ENCODE measurements around the gene FCGR1A. TPM values are rescaled to one million over a fixed set of nuclear protein-coding genes. Genes with fewer than 3 reads are reported as not detected.
A peak's percentile ranks its signal among the peaks of the same experiment; 100 is the strongest.
"Not testable (repeated sequence)": the region's sequence is repeated elsewhere in the genome, so short reads cannot be mapped to it uniquely, and the experiment has no call there.

The FCGR1A gene
- total RNA-seq, 4 donors from 2014 or later: 2.9 TPM; not detected in 3

DNA sequence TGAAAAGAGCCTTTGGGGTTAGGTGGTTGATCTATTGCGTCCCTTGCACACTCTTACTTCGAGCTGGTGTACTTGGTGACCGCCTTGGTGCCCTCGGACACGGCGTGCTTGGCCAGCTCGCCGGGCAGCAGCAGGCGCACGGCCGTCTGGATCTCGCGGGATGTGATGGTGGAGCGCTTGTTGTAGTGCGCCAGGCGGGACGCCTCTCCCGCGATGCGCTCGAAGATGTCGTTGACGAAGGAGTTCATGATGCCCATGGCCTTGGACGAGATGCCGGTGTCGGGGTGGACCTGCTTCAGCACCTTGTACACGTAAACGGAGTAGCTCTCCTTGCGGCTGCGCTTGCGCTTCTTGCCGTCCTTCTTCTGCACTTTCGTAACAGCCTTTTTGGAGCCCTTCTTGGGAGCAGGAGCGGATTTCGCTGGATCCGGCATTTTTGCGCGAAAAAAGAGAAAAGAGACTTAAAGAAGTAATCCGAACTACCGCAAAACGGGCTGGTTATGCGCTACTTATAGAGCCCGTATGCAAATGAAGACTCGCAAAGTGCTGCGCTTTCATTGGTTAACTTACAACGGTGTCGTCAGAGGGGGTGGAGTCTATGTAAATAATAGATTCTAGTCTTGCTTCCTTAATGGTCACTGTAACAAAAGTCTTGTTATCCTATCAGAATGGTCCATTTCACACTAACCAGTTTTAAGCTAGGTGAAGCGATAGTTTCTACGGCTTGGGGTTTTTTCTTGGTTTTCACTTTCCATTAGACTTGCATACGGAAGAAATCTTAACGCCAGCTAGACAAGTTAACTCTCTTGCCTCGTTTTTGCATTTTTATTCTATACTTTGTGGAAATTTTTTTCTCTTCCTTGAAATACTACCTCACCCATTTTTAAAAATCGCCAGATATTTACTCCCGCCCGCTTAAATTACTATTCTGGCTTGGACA, 29.7 kb downstream of the FCGR1A start:
- TF ChIP-seq POLR2A (IDR thresholded peaks at IDR 0.05): peak; percentile 97
- peak; percentile 95 to 99 (median 99) for TF ChIP-seq POLR2AphosphoS5 (IDR thresholded peaks at IDR 0.05)
- H3K36me3 ChIP-seq; intact Hi-C loops (cut with DNase I; ENCODE audit: low total_unique reads); H3K4me1 ChIP-seq; H3K27me3 ChIP-seq; H3K9me3 ChIP-seq; in situ Hi-C loops (cut with MboI; ENCODE audit: low pct_ligation_motif_present in 1 of 4, low pct_unique_long_range_greater_than_20kb in 1 of 4, low sequenced_read_pairs in 3 of 4): not testable (repeated sequence)
- DNase-seq: peak; percentile 88
- peak overlapping the region; percentile 37 to 66 (median 48) for H3K4me3 ChIP-seq
- WGBS, 2 donors (ENCODE audit: low coverage in 1 of 2): 1% methylated on average over 21 to 39 of the region's 55 CpGs
- H3K27ac ChIP-seq: peak overlapping the region; percentile 93 to 96 (median 94)

DNA sequence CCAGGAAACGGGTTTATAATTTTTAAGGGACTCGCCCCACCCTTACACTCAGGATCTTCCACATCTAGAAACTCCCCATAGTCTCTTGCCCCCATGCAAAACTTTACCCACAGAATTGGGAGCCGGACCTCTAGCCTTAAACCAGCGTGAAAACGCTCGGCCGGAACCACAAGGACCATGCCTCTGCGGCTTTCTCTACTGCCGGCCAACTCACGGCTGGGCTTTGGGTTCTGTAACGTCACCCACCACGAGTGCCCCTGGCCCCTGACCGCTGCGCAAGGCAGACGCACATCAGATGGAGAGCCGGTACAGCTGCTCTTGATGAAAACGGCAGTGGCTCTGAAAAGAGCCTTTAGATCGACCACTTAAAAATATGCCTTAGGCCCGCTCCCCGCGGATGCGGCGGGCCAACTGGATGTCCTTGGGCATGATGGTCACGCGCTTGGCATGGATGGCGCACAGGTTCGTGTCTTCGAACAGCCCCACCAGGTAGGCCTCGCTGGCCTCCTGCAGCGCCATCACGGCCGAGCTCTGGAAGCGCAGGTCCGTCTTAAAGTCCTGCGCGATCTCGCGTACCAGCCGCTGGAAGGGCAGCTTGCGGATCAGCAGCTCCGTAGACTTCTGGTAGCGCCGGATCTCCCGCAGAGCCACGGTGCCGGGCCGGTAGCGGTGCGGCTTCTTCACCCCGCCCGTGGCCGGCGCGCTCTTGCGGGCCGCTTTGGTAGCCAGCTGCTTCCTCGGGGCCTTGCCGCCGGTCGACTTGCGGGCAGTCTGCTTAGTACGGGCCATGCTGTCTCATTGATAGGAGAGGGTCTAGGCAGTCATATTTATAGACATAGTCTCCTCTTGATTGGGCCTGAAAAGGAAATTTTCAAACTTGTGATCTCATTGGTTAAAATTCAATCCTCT, 30.7 kb downstream of the FCGR1A start:
- peak; percentile 80 for DNase-seq
- H3K36me3 ChIP-seq; intact Hi-C loops (cut with DNase I; ENCODE audit: low total_unique reads); H3K9me3 ChIP-seq; in situ Hi-C loops (cut with MboI; ENCODE audit: low pct_ligation_motif_present in 1 of 4, low pct_unique_long_range_greater_than_20kb in 1 of 4, low sequenced_read_pairs in 3 of 4); H3K27me3 ChIP-seq; H3K4me1 ChIP-seq: not testable (repeated sequence)
- peak; percentile 96 for TF ChIP-seq POLR2A (IDR thresholded peaks at IDR 0.05)
- peak in 1 of 5 experiments; percentile 27 for TF ChIP-seq CTCF (IDR thresholded peaks at IDR 0.05)
- TF ChIP-seq POLR2AphosphoS5 (IDR thresholded peaks at IDR 0.05): peak; percentile 94 to 98 (median 98)
- WGBS, 2 donors (ENCODE audit: low coverage in 1 of 2): 0% methylated on average over 17 of the region's 62 CpGs; no CpG with 5 or more reads in 1 of the 2 donors
- H3K27ac ChIP-seq: peak overlapping the region; percentile 93 to 96 (median 94)
- H3K4me3 ChIP-seq: peak overlapping the region; percentile 13 to 66 (median 48)

- in situ Hi-C loops (cut with MboI; ENCODE audit: low pct_ligation_motif_present in 1 of 4, low pct_unique_long_range_greater_than_20kb in 1 of 4, low sequenced_read_pairs in 3 of 4); intact Hi-C loops (cut with DNase I; ENCODE audit: low total_unique reads); H3K9me3 ChIP-seq; H3K36me3 ChIP-seq; H3K4me1 ChIP-seq; H3K27me3 ChIP-seq; H3K27ac ChIP-seq; H3K4me3 ChIP-seq; DNase-seq: not testable (repeated sequence)
- 80 to 97% methylated on average over 1 to 4 of the region's 5 CpGs for WGBS, 2 donors (ENCODE audit: low coverage in 1 of 2)
Measured at GRCh38 chr1:149820387-149820786, 37.9 kb downstream of the FCGR1A start.

DNA sequence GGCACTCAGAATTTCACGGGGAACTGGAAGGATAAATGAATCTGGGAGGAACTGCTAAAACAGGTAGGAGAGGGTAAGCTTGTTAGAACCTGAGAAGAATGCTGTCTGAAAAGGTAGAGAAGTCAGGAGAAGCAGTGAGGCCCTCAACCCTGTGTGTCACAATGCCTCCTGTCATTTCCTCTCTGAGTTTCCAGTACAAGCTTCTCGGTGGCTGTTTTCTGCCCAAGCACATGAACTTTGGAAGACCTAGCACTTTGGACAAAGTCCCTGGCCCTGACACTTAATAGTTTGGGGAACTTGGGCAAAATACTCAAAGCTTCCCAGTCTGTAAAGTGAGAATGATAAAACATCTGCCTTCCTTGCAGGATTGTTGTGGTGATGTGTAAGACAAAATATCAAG, 44.1 kb downstream of the FCGR1A start:
- H3K27me3 ChIP-seq; H3K4me1 ChIP-seq; H3K36me3 ChIP-seq; H3K27ac ChIP-seq; H3K9me3 ChIP-seq; H3K4me3 ChIP-seq; DNase-seq; in situ Hi-C loops (cut with MboI; ENCODE audit: low pct_ligation_motif_present in 1 of 4, low pct_unique_long_range_greater_than_20kb in 1 of 4, low sequenced_read_pairs in 3 of 4); intact Hi-C loops (cut with DNase I; ENCODE audit: low total_unique reads): not testable (repeated sequence)
- WGBS, 2 donors (ENCODE audit: low coverage in 1 of 2): no CpG with 5 or more reads among the region's 2 CpGs

GRCh38 chr1:149831764-149832315, 49.3 kb downstream of the FCGR1A start:
- in situ Hi-C loops (cut with MboI; ENCODE audit: low pct_ligation_motif_present in 1 of 4, low pct_unique_long_range_greater_than_20kb in 1 of 4, low sequenced_read_pairs in 3 of 4); H3K27ac ChIP-seq; H3K4me1 ChIP-seq; H3K27me3 ChIP-seq; H3K36me3 ChIP-seq; H3K4me3 ChIP-seq; DNase-seq; H3K9me3 ChIP-seq; intact Hi-C loops (cut with DNase I; ENCODE audit: low total_unique reads): not testable (repeated sequence)
- no CpG with 5 or more reads among the region's 32 CpGs for WGBS, 2 donors (ENCODE audit: low coverage in 1 of 2)

DNA sequence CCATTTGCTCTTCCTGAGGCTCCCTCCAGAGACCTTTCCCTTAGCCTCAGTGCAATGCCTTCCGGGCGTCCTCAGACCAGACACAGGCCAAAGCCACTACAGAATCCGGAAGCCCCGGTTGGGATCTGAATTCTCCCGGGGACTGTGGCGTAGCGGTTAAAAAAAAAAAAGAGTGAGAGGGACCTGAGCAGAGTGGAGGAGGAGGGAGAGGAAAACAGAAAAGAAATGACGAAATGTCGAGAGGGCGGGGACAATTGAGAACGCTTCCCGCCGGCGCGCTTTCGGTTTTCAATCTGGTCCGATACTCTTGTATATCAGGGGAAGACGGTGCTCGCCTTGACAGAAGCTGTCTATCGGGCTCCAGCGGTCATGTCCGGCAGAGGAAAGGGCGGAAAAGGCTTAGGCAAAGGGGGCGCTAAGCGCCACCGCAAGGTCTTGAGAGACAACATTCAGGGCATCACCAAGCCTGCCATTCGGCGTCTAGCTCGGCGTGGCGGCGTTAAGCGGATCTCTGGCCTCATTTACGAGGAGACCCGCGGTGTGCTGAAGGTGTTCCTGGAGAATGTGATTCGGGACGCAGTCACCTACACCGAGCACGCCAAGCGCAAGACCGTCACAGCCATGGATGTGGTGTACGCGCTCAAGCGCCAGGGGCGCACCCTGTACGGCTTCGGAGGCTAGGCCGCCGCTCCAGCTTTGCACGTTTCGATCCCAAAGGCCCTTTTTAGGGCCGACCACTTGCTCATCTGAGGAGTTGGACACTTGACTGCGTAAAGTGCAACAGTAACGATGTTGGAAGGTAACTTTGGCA, 50.0 kb downstream of the FCGR1A start:
- H3K9me3 ChIP-seq; H3K27me3 ChIP-seq; H3K4me1 ChIP-seq; in situ Hi-C loops (cut with MboI; ENCODE audit: low pct_ligation_motif_present in 1 of 4, low pct_unique_long_range_greater_than_20kb in 1 of 4, low sequenced_read_pairs in 3 of 4); H3K4me3 ChIP-seq; H3K27ac ChIP-seq; DNase-seq; intact Hi-C loops (cut with DNase I; ENCODE audit: low total_unique reads); H3K36me3 ChIP-seq: not testable (repeated sequence)
- WGBS, 2 donors (ENCODE audit: low coverage in 1 of 2): no CpG with 5 or more reads among the region's 55 CpGs

GRCh38 chr1:149833144-149833543, 50.6 kb downstream of the FCGR1A start:
- H3K27ac ChIP-seq; H3K4me1 ChIP-seq; H3K9me3 ChIP-seq; H3K27me3 ChIP-seq; H3K36me3 ChIP-seq; in situ Hi-C loops (cut with MboI; ENCODE audit: low pct_ligation_motif_present in 1 of 4, low pct_unique_long_range_greater_than_20kb in 1 of 4, low sequenced_read_pairs in 3 of 4); DNase-seq; H3K4me3 ChIP-seq; intact Hi-C loops (cut with DNase I; ENCODE audit: low total_unique reads): not testable (repeated sequence)
- no CpG with 5 or more reads among the region's 15 CpGs for WGBS, 2 donors (ENCODE audit: low coverage in 1 of 2)

- H3K9me3 ChIP-seq; H3K27me3 ChIP-seq; H3K36me3 ChIP-seq; H3K27ac ChIP-seq; DNase-seq; in situ Hi-C loops (cut with MboI; ENCODE audit: low pct_ligation_motif_present in 1 of 4, low pct_unique_long_range_greater_than_20kb in 1 of 4, low sequenced_read_pairs in 3 of 4); H3K4me3 ChIP-seq; intact Hi-C loops (cut with DNase I; ENCODE audit: low total_unique reads): not testable (repeated sequence)
- peaks cover 13 to 25% (median 22%) of the 10 kb centered on the region in 4 donors for H3K4me1 ChIP-seq
- no CpG with 5 or more reads among the region's 26 CpGs for WGBS, 2 donors (ENCODE audit: low coverage in 1 of 2)
Measured at GRCh38 chr1:149841149-149841548, 58.7 kb downstream of the FCGR1A start.

All from transverse colon (tissue), 4 donors.